ENCODE measurements around the gene TMEM116. TPM values are rescaled to one million over a fixed set of nuclear protein-coding genes. Genes with fewer than 3 reads are reported as not detected.

Gene TMEM116
- polyA plus RNA-seq, 1 donor (not counting 4 experiments of a cell fraction or from before 2014, with no cell fraction given), result 7.7 TPM

GRCh38 chr12:111980598-111980997 is 32.4 kb downstream of the TMEM116 start:
- no peak for DNase-seq (ENCODE audit: low read depth, low spot score)
- no peak overlapping the region for H3K27ac ChIP-seq (ENCODE audit: control insufficient read depth, insufficient read depth, low read length)
- H3K27me3 ChIP-seq (ENCODE audit: control insufficient read depth, extremely low read depth, insufficient read depth, low read length), result no peaks in the 10 kb centered on the region
- H3K4me2 ChIP-seq (ENCODE audit: control insufficient read depth, extremely low read depth, insufficient read depth, low read depth, low read length), result no peak overlapping the region
- dilution Hi-C loops (cut with MboI; ENCODE audit: extremely low pct_ligation_motif_present, low sequenced_read_pairs), result no loop called here
- no peaks in the 10 kb centered on the region for H3K9me1 ChIP-seq (ENCODE audit: control insufficient read depth, extremely low read depth, insufficient read depth, low read length)
- no peaks in the 10 kb centered on the region for H3K79me2 ChIP-seq (ENCODE audit: control insufficient read depth, insufficient read depth, low read length)
- no peaks in the 10 kb centered on the region for H3K4me1 ChIP-seq (ENCODE audit: control insufficient read depth, extremely low read depth, insufficient read depth, low read length)
- no peak for TF ChIP-seq CTCF (optimal IDR thresholded peaks at IDR 0.05 in 1 of 3, IDR thresholded peaks at IDR 0.05 in 1 of 3, conservative IDR thresholded peaks at IDR 0.05 in 1 of 3; ENCODE audit: extremely low read depth in 1 of 3, insufficient read depth in 2 of 3, low read length in 3 of 3)
- no peak overlapping the region for H2AFZ ChIP-seq (ENCODE audit: control insufficient read depth, low read length)
- no peak for FAIRE-seq
- no peaks in the 10 kb centered on the region for H3K36me3 ChIP-seq (ENCODE audit: control insufficient read depth in 2 of 2, extremely low read depth in 1 of 2, insufficient read depth in 2 of 2, low read length in 2 of 2)
- no peaks in the 10 kb centered on the region for H4K20me1 ChIP-seq (ENCODE audit: control insufficient read depth, extremely low read depth, insufficient read depth, low read length)
- no peaks in the 10 kb centered on the region for H3K9me3 ChIP-seq (ENCODE audit: control insufficient read depth, low read depth, low read length)
- no peak overlapping the region for H3K9ac ChIP-seq (ENCODE audit: control insufficient read depth, extremely low read depth, insufficient read depth, low read length)
- H3K4me3 ChIP-seq (ENCODE audit: control insufficient read depth in 2 of 3, extremely low read depth in 1 of 3, insufficient read depth in 2 of 3, low read depth in 1 of 3, low read length in 3 of 3), result no peak overlapping the region

- no peak overlapping the region for H2AFZ ChIP-seq (ENCODE audit: control insufficient read depth, low read length)
- TF ChIP-seq EZH2 (IDR thresholded peaks at IDR 0.05; ENCODE audit: low read length), result no peak
- no peak for TF ChIP-seq CTCF (optimal IDR thresholded peaks at IDR 0.05 in 1 of 3, IDR thresholded peaks at IDR 0.05 in 1 of 3, conservative IDR thresholded peaks at IDR 0.05 in 1 of 3; ENCODE audit: extremely low read depth in 1 of 3, insufficient read depth in 2 of 3, low read length in 3 of 3)
- no peaks in the 10 kb centered on the region for H3K27me3 ChIP-seq (ENCODE audit: control insufficient read depth, extremely low read depth, insufficient read depth, low read length)
- H4K20me1 ChIP-seq (ENCODE audit: control insufficient read depth, extremely low read depth, insufficient read depth, low read length), result no peaks in the 10 kb centered on the region
- no peaks in the 10 kb centered on the region for H3K79me2 ChIP-seq (ENCODE audit: control insufficient read depth, insufficient read depth, low read length)
- no peak overlapping the region for H3K4me2 ChIP-seq (ENCODE audit: control insufficient read depth, extremely low read depth, insufficient read depth, low read depth, low read length)
- dilution Hi-C loops (cut with MboI; ENCODE audit: extremely low pct_ligation_motif_present, low sequenced_read_pairs), result no loop called here
- no peak overlapping the region for H3K4me3 ChIP-seq (ENCODE audit: control insufficient read depth in 2 of 3, extremely low read depth in 1 of 3, insufficient read depth in 2 of 3, low read depth in 1 of 3, low read length in 3 of 3)
- no peak for FAIRE-seq
- H3K4me1 ChIP-seq (ENCODE audit: control insufficient read depth, extremely low read depth, insufficient read depth, low read length), result no peaks in the 10 kb centered on the region
- no peaks in the 10 kb centered on the region for H3K9me1 ChIP-seq (ENCODE audit: control insufficient read depth, extremely low read depth, insufficient read depth, low read length)
- no peaks in the 10 kb centered on the region for H3K9me3 ChIP-seq (ENCODE audit: control insufficient read depth, low read depth, low read length)
- no peaks in the 10 kb centered on the region for H3K36me3 ChIP-seq (ENCODE audit: control insufficient read depth in 2 of 2, extremely low read depth in 1 of 2, insufficient read depth in 2 of 2, low read length in 2 of 2)
- H3K9ac ChIP-seq (ENCODE audit: control insufficient read depth, extremely low read depth, insufficient read depth, low read length), result no peak overlapping the region
- DNase-seq (ENCODE audit: low read depth, low spot score), result no peak
- no peak overlapping the region for H3K27ac ChIP-seq (ENCODE audit: control insufficient read depth, insufficient read depth, low read length)
Observed at GRCh38 chr12:111978545-111978944, 34.4 kb downstream of the TMEM116 start.
